ENCODE results near the gene C22orf31.

Gene C22orf31

DNA sequence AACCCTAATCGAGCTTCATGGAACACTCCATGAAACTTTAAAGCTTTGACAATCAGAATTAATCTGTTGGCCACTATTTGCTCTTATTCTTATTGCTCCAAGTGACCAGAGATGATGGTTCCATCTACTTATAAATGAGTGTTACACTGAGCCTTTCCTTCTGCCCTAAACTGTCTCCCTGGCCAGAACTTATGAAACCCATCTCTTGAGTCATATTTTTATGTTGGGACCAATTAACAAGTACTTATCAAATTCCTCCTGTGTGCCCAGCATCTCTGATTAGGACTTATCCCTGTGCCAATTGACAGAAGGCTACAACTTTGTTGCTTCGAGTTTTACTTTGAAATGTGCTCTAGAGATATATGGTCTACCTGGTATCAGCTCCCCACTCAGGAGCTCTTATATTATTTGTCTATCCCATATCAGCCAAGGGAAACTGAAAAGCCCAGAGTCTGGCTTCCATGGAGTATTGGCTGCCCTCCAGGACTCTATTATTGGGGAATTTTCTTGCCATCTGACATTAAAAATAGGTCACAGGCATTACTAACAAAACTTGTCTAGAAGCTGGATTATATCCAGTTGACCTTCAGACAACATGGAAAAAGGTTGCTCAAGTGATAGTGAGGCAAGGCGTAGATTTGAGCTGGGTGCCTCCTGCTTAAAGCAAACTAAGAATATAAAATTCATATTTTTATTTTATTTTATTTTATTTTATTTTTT is 20.0 kb upstream of the C22orf31 start:
- no peak for DNase-seq (ENCODE audit: low read depth in 2 of 2)

DNA sequence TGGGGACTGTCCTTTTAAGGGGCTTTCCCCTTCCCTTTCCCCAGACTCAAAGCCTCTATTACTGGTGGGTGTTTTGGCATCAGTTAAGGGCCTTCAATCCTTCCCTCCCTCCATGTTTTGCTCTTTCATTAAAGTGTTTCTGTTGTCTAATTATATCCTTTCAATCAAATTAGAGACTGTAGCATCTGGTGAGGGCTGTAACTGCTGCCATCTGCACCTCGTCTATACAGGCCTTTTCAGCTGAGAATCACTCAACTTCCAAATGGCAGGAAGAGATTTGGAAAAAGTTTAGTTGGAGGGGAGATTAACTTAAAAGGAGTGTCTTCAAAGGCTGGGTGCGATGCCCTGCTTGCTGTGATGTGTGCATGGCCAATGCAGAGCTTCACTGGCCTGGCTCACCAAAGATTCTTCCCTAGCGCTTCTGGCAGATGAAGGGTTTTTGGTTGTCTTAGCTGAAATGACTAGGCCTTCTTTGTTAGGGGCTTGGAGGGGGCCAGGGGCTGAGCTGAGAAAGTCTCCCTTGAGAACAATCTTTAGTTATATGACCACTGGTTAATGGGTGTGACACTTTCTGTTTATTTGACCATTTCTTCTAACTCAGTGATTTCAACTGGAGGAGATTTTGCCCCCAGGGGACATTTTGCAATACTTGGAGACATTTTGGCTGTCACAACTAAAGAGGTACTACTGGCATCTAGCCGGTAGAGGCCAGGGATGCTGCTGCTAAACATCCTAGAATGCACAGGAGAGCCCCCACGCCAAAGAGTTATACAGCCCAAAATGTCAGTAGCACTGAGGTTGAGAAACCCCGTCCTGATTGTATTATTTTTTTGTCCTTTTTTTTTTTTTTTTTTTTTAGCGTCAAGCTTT is 18.7 kb upstream of the C22orf31 start:
- DNase-seq (ENCODE audit: low read depth in 2 of 2) = no peak

DNA sequence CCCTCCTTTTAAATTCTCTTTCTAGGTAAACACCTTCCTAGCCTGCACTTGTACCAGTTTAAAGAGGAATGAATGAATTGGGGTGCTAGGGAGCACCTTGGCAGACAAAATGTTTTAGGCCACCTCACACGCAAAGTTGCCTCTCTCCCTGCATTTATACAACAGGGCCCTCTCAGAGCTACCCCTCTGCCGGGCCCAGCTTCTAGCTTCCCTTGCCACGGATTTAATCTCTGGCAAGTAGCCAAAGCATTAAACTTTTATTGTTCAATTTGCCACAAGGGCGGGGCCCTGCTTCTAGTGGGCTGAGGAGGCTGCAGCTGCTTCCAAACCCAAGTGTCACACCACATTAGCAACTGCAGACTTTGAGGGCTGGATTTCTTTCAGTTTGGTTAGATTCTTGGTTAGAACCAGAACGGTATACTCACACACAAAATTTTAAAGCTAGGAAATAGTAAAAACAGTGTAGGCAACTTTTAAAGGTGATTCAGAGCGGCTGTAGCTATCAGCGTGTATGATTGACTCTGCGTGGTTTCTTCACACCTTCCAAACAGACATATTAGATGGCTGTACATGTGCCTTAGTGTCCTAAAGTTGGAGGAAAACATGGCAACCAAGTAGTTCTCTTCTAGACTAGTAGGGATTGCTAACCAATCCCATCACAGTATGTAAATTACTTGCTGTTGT is 17.7 kb upstream of the C22orf31 start:
- no peak for DNase-seq (ENCODE audit: low read depth in 2 of 2)

DNA sequence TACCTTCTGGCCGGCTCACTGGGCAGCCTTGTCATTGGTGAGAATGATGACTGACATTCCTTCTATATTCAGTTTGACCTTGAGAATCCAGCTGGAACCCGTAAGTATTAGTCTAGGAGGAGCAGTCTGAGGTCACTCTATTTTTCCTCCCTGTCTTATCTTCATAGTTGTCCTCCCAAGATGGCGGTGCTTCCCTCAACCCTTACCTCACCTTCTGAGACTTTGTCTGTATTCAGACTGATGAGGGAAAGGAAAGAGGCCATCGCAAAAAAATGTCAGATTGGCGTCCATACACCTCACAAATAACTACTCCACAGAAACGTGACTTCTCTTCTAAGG is 17.2 kb upstream of the C22orf31 start:
- DNase-seq (ENCODE audit: low read depth in 2 of 2) = no peak

DNA sequence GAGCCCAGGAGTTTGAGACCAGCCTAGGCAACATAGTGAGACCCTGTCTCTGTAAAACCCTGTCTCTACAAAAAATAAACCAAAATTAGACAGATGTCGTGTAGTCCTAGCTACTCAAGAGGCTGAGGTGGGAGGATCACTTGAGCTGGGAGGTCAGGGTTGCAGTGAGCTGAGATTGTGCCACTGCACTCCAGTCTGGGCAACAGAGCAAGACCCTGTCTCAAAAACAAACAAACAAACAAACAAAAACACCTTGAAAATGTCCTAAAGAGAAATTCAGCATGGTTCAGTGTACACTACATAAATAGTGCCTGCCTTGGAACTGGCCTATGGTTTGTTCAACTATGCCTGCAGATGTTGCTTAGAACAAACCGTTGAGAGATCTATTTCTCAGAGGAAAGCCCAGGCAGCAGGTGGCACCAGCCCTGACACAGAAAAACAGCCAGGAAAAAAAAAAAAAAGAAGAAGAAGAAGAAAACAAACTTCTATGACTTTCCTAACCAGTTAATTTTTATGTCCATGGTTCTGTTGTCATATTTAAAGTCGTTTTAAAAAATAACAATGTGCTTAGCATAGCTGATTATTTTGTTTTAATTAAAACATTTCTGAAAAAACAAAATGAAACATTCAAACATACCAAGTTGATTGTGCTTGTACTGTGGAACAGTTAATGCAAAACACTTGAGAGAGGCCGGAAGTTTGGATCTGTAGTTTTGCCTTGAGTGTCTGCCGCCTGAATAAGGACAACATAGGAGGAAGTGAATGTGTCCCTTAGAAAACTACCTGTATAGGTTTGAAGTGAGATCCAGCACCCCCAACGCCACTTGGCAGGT is 16.6 kb upstream of the C22orf31 start:
- no peak for DNase-seq (ENCODE audit: low read depth in 2 of 2)

DNA sequence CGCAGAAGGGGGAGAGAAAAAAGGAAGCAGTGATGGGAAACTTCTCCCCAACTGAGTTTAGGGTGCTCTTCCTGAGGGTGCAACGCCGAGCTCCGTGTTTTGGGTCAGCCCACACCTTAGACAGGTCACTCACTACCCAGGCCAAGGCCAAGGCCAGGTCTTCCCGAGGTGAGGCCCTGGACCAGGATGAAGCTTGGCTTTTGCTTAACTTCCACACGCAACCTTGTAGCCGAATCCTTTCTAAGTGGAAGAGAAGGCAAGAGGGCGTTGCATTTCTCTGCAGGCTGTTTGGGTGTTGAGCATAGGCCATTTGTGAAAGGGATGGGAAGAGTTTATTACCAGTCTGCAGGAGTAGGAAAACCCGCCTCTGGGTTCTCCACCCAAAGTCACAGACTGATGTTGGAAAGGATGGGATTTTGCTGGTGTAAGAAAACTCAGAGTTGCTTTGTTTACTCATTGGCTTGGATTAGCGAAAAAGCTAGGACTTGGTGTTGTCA is 12.7 kb upstream of the C22orf31 start:
- DNase-seq (ENCODE audit: low read depth in 2 of 2) = no peak

DNA sequence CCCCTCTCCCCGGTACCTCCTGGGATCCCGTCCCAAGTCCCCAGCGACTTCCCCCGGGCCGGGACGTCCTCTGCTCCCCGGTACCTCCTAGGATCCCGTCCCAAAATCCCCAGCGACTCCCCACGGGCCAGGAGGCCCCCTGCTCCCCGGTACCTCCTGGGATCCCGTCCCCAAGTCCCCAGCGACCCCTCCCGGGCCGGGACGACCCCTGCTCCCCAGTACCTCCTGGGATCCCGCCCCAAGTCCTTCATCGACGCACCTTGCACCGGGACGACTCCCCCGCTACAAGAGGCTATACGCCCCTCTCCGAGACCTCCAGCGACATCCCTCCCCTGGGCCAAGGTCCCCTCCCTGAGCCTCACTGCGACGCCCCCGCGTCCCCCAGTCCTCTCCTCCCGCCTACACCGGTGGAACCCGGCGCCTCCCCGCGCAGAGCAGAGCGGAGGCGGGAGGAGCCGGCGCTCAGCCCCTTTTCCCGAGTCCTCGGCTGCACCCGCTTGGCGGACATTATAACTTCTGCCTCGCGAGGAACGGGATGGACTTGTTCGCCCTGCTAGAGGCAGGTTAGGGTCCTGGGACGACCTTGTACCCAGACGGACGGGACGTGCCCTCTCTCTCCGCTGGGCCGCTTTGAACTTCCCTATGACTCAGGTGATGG is 12.1 kb upstream of the C22orf31 start:
- peak in 1 of 2 donors; percentile 30 for DNase-seq (ENCODE audit: low read depth in 2 of 2)

DNA sequence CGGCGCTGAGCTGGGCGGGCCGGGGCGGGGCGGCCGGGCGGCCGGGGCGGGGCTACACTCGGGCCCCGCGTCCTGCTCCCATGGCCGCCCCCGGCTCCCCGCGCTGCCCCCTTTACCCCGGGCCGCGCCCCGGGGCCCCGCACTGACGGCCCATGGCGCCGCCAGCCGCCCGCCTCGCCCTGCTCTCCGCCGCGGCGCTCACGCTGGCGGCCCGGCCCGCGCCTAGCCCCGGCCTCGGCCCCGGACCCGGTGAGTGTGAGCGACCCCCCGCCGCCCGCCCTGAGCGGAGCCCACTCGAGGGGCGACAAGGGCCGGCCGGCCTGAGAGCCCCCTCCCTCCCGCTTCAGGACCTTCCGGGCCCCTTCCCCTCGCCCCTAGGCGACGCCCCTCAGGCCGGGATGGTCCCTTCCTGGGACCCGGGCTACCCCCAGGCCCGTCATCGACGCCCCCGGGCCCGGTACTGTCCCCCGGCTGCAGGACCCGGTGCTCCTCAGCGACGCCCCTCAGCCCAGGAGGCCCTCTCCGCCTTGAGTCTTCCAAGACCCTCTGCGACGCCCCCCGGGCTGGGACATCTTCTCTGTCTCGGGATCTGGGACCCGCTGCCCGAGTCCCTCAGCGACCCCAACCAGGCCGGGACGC is 11.5 kb upstream of the C22orf31 start, which contains the start of gene KREMEN1:
Gene KREMEN1, plus strand, starts transcription at position 57 of the 639 bp plus-strand sequence. Its CDS starts 96 bp downstream, at position 153.
- no peak for DNase-seq (ENCODE audit: low read depth in 2 of 2)

DNA sequence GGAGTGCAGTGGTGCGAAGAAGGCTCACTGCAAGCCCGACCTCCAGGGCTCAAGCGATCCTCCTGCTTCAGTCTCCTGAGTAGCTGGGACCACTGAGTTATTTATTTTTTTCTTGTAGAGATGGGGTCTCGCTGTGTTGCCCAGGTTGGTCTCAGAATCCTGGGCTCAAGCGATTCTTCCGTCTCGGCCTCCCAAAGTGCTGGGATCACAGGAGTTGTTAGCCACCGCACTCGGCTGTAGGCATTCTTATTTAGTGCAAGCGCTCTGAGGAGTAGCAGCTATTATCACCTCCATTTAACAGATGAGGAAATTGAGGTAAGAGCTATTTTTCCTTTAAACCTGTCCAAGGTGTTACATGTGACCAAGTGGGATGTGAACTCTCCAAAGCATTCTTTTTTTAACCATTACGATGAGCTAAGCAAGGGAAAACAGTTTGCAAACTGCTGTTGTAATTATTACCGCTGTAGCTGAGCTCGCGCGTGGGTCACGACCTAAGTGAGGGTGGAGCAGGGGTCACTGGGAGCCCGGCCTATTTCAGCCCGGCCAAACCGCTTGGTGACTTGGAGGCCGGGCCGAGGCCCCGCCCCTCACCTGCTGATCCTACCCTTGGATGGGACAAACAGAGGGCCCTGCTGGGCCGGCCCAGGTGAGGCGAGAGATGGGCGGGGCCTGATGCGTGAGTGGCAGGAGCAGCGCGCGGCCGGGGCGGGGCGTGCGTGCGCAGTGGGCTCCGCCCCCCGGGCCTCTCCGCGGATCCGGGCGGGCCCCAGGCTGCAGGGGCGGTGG is 10.8 kb upstream of the C22orf31 start:
- peak; percentile 50 to 72 for DNase-seq (ENCODE audit: low read depth in 2 of 2)

DNA sequence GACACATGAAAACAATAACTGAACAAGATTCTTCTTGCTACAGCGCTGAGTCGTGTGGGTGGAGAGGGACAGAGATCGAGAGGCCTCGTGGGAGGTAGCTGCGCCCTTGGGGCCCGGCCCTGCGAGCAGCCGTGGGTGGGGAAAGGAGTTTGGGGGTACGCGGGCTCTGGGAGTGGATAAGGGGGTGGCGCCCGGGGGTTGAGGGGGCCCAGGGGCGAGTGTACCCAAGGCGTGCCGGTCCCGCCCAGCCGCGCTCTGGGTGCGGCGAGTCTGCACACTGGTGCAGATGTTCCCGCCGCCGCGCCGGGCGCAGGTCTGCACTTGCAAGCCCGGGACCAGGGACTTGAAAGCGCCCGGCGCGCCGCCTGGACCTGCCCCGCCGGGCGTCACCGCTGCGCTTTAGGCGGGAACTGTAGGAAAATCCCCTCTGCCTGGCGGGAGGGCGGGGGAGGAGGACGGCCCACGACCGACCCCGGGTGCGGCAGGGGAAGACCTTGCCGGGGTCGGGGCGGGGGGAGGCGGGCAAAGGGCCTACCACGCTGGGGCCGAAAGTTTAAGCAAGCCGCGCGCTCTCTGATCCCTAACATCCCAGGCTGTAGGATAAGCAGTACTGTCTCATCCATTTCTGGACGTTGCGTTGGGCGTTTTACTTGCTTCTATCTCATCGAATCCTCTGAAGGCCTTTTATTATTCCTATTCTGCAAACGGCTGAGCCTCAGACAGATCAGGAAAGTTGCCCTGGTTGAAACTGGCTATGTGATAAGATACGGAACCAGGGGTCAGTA is 9.8 kb upstream of the C22orf31 start:
- DNase-seq (ENCODE audit: low read depth in 2 of 2) = peak in 1 of 2 donors; percentile 19

DNA sequence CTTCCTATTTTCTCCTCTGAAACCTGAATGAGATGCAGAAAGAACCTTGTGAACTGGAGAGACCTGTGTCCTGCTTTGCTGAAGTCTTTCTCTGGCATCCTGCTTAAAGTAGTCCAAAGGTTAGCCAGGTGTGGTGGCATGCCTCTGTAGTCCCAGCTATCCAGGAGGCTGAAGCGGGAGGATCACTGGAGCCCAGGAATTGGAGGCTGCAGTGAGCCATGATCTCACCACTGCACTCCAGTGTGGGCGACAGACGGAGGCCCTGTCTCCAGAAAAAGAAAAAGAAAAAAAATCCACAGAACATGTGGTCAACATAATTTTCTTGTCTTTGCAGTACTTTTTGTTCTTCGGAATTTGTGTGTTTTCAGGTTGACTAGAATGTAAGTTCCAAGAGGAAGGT is 8.9 kb upstream of the C22orf31 start:
- no peak for DNase-seq (ENCODE audit: low read depth in 2 of 2)

DNA sequence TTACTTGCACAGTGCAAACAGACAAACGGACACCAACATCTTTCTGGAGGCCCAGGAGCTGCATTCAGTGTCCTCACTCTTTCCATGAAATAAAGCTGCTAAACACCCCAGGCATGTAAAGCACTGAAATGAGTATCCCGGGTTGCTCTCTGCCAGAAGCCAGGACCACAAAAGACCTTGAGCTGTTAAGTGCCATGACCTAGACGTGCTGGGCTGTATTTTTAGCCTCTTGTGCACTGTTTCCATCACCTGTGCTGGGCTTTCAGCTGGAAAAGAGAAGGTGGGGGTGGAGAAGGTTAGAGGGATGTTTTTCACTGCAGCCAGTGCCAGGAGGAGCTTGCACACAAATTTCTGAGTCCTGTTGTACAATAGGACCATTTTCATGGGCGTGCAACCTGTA is 7.8 kb upstream of the C22orf31 start:
- no peak for DNase-seq (ENCODE audit: low read depth in 2 of 2)

DNA sequence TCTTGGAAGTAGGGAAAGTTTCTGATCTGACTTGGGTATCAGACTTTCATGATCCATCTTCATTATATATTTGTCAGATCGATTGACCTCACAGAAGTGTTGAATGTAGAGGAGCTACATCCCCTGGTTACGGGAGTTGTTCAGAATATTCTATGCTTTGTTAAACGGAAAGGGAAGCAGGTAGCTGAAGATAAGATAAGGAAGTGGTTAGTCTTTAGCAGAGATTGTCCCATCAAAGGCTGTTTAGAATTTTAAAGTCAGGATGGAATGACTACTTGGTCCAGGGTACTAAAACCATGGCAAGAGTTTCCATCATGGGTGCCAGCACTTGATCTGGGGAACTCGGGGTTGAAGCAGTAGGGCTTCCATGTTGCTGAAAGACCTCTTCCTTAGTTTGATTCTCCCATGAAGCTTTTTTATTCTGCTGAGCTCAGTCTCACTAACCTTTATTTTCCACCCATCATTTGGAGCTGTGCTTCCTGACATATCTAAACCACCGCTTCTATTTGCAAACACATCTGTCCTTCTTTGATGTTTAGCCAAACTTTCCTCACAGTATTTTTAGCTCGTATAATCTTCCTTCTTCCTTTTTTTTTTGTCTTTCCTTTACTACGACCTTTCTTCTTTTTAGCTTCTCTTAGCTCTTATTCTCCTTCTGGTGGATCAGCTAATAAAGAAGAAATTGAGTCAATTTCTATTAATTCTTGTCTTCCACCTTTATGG is 4.0 kb upstream of the C22orf31 start:
- no peak for DNase-seq (ENCODE audit: low read depth in 2 of 2)

DNA sequence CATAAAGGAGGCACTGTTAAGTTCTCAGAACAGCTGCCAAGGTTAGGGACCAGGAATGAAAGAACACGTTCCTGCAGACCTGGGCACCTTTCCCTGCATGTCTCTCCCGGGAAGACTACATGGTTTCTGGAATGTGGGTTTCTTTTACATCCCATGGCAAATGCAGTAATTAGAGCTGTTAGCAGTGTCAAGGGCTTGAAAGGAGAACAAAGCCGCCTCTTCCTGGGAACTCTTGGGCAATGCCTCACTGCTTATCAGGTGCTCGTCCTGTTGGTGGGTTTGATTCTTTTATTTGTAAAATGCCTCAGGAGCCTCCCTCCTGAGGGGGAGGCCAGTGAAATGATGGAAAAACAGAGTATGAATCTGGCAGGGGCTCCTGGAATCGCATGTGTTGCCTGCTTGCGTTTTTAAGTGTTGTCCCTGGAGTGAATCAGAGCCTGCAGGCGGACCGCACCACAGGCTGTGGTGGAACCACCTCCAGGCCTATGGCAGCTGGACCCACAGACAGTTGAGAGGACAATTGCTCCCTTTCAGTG is 723 bp upstream of the C22orf31 start:
- DNase-seq (ENCODE audit: low read depth in 2 of 2) = no peak

DNA sequence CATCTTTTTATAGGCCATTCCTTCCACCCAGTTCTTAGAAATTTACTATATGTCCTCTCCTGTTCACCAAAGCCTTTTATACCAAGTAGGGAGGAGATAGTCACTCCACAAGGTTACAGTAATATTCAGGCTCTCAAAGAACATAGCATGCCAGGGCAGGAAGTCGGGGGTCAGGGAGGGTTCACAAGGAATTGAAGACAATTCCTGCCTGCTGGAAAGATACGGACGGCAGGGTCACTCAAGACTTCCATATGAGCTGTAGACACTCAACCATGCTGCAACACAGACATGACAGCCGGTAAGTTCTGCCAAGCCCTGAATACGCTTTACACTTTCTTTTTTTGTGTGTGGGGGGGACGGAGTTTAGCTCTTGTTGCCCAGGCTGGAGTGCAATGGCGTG is 700 bp downstream of the C22orf31 start:
- no peak for DNase-seq (ENCODE audit: low read depth in 2 of 2)

DNA sequence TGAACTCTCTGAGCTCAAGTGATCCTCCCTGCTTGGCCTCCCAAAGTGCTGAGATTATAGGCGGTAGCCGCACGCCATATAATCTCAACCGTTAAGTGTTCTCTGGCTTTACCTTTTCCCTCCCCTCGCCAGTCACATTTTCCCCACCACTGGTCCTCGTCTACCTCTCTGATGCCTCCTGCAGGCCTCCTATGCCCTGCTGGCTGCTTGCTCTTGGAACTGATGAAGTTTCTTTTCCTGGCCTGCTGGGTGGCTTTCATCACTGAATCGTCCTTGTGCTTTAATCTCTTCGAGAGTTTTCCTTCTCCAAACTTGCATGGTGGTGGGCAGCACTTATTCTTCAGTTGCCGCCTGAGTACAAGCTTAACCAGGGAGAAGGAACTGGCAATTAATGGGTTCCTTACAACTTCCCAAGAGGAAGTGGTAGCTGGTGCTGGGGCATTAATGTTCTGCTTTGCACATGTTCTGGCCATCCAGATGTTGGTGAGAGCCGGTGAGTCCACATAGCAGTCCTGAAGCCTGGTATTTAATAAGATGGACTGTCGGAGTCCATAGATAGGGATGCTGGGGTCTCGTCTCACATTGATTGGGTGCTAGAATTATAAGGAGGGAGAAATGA is 1.3 kb downstream of the C22orf31 start:
- no peak for DNase-seq (ENCODE audit: low read depth in 2 of 2)

DNA sequence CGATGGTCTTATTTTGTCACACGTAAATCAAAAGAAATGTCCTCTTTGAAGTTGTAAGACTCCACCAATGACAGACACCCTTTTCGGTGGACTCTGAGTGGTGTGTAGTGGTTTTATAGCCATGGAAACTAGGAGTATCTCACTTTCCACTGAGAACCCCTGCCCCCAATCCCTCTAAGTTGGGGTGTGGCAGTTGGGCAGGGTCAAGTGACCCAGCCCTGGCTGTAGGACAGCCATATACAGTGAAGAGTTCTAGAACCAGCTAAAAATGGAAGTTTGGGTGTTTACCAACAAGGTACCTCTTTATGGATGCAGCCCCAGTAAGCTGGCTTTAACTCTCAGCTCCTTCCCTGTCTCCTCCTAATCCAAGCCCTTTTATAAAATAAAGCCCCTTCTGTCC is 5.2 kb downstream of the C22orf31 start:
- no peak for DNase-seq (ENCODE audit: low read depth in 2 of 2)
